Prostate gland (tissue), 2 donors: ENCODE data around the gene SVOP. TPM values are rescaled to one million over a fixed set of nuclear protein-coding genes. Genes with fewer than 3 reads are reported as not detected.

Experiments
- DNase-seq: peaks from one replicate; pipeline ENCODE4 v3.0.0-alpha.2; 2019; ENCODE audit warnings: low spot score
- H3K27ac ChIP-seq, 2 donors: fragments of 200-600 bp; sonication (generic); 2 replicates each; pipeline ENCODE4 v1.5.1; 2017 to 2019
- H3K27me3 ChIP-seq: fragments of 200-600 bp; sonication (generic); replicated peaks from 2 replicates; pipeline ENCODE4 v1.5.1; 2019; ENCODE audit not compliant: insufficient read depth
- H3K36me3 ChIP-seq, 2 donors: fragments of 200-600 bp; sonication (generic); 1 replicate in 1 of 2; 2 replicates in 1 of 2; pipeline versions ENCODE4 v1.5.1 to v1.8.1; 2017 to 2019
- H3K4me1 ChIP-seq: fragments of 200-600 bp; sonication (generic); replicated peaks from 2 replicates; pipeline ENCODE4 v1.5.1; 2019
- H3K4me3 ChIP-seq, 2 donors: fragments of 200-600 bp; sonication (generic); 2 replicates each; pipeline ENCODE4 v1.5.1; 2017 to 2019
- H3K9me3 ChIP-seq: fragments of 200-600 bp; sonication (generic); 2 replicates; pipeline ENCODE4 v1.5.1; 2017
- POLR2A ChIP-seq: fragments of 450-650 bp; IDR thresholded peaks from one replicate; pipeline ENCODE4 v1.6.1; 2016; ENCODE audit warnings: antibody characterized with exemption, mild to moderate bottlenecking
- POLR2AphosphoS5 ChIP-seq: sonication (generic); formaldehyde crosslinking; IDR thresholded peaks from one replicate; pipeline ENCODE4 v1.6.1; 2017; ENCODE audit warnings: antibody characterized with exemption
- WGBS: methylation state at CpG from one replicate; pipeline ENCODE4 v1.1.5; 2018; 5-methylcytosine and 5-hydroxymethylcytosine counted together
- intact Hi-C: fragments of 100-400 bp; cut with DNase I; formaldehyde crosslinking; loops from one replicate; pipeline ENCODE4 v1.14.2; 2022
- total RNA-seq, 2 donors: library from RNA; depleted of rRNA; stranded (reverse); fragments of >200 nt; gene quantifications; one replicate each; pipeline ENCODE4 v1.1.0, GENCODE V29; 2016
- TF ChIP-seq, protein P1 (sequence below), 4 experiments: fragments of 200-600 bp in 2 of 4; fragments of 450-650 bp in 2 of 4; sonication (generic) in 2 of 4; IDR thresholded peaks; 1 replicate in 3 of 4; 2 replicates in 1 of 4; pipeline ENCODE4 v1.5.1; 2016 to 2019; ENCODE audit warnings: antibody characterized with exemption in 4 of 4, mild to moderate bottlenecking in 2 of 4, moderate library complexity in 2 of 4

The SVOP gene
- total RNA-seq, 2 donors from 2014 or later, result 0.06 TPM; not detected in 1

- no peak for DNase-seq
- no peaks in the 10 kb centered on the region for H3K27me3 ChIP-seq
Measured at GRCh38 chr12:109016016-109016415, 4.9 kb downstream of the SVOP start.

DNA sequence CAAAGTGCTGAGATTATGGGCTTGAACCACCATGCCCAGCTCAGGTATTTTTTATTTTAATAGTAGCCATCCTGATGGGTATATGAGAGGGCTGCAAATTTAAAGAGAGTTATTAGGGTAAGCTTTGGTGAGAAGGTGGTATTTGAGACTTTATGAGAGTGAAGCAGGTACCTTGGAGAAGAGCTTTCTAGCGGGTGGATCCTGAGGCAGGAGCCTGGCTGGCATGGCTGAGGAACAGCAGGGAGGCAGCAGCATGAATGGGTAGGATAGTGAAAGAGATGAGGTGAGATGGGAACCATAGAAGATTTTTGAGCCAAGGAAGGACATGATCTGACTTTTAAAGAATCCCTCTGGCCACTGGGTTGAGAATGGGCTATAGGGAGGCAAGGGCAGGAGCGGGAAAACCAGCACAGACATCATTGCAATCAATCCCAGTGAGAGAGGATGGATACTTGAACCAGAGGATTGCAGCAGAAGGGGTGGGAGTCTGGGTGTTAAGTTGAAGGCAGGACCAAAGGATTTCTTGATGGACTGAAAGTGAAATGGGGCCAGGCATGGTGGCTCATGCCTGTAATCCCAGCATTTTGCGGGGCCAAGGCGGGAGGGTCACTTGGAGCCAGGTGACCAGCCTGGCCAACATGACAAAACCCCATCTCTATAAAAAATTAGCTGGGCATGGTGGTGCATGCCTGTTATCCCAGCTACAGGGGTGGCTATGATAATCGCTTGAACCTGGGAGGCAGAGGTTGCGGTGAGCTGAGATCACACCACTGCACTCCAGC is 5.7 kb downstream of the SVOP start:
- intact Hi-C loops, result no loop called here
- no peaks in the 10 kb centered on the region for H3K27me3 ChIP-seq
- no peak for TF ChIP-seq POLR2A
- TF ChIP-seq POLR2AphosphoS5, result no peak
- TF ChIP-seq, protein P1, sequence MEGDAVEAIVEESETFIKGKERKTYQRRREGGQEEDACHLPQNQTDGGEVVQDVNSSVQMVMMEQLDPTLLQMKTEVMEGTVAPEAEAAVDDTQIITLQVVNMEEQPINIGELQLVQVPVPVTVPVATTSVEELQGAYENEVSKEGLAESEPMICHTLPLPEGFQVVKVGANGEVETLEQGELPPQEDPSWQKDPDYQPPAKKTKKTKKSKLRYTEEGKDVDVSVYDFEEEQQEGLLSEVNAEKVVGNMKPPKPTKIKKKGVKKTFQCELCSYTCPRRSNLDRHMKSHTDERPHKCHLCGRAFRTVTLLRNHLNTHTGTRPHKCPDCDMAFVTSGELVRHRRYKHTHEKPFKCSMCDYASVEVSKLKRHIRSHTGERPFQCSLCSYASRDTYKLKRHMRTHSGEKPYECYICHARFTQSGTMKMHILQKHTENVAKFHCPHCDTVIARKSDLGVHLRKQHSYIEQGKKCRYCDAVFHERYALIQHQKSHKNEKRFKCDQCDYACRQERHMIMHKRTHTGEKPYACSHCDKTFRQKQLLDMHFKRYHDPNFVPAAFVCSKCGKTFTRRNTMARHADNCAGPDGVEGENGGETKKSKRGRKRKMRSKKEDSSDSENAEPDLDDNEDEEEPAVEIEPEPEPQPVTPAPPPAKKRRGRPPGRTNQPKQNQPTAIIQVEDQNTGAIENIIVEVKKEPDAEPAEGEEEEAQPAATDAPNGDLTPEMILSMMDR (IDR thresholded peaks at IDR 0.05), result no peak

More at GRCh38 chr12:109016016-109016415, 4.9 kb downstream of the SVOP start:
- Histone ChIP-seq H3K9me3 (no peaks in the 10 kb centered on the region), H3K36me3 (no peaks in the 10 kb centered on the region), H3K4me3 (no peak overlapping the region), H3K27ac (no peak overlapping the region), H3K4me1 (no peaks in the 10 kb centered on the region)
- WGBS, result 77% methylated on average over 8 of the region's 8 CpGs
- intact Hi-C loops, result no loop called here
- TF ChIP-seq, protein P1 (IDR thresholded peaks at IDR 0.05), result no peak
- TF ChIP-seq POLR2A (no peak), POLR2AphosphoS5 (no peak)

DNA sequence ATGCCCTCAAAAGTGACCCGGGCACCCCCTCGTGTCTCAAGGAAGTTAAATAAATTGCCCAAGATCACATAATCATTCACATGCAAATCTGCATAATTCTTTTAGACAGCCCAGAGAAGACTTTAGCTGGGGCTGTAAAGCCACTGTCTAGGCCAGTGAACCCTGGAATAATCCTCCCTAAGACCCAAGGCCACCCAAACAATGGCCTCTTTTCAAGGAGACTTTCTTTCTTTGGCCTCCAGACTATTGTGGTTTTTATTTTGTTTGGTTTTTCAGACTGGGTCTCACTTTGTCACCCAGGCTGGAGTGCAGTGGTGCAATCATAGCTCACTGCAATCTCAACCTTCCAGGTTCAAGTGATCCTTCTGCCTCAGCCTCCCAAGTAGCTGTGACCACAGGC is 10.6 kb downstream of the SVOP start:
- H3K9me3 ChIP-seq, result no peaks in the 10 kb centered on the region
- H3K4me3 ChIP-seq, result no peak overlapping the region
- intact Hi-C loops, result no loop called here
- H3K27ac ChIP-seq, result no peak overlapping the region
- H3K36me3 ChIP-seq, result no peaks in the 10 kb centered on the region
- no peaks in the 10 kb centered on the region for H3K27me3 ChIP-seq
- DNase-seq, result no peak
- TF ChIP-seq POLR2AphosphoS5, result no peak
- 84% methylated on average over 2 of the region's 2 CpGs for WGBS
- H3K4me1 ChIP-seq, result no peaks in the 10 kb centered on the region

More for the DNA sequence above, 5.7 kb downstream of the SVOP start:
- H3K4me3 ChIP-seq, result no peak overlapping the region
- no peaks in the 10 kb centered on the region for H3K4me1 ChIP-seq
- 86% methylated on average over 6 of the region's 6 CpGs for WGBS
- DNase-seq, result no peak
- H3K36me3 ChIP-seq, result no peaks in the 10 kb centered on the region
- H3K27ac ChIP-seq, result no peak overlapping the region
- H3K9me3 ChIP-seq, result no peaks in the 10 kb centered on the region

GRCh38 chr12:109009766-109010165 is 11.1 kb downstream of the SVOP start:
- no peaks in the 10 kb centered on the region for H3K9me3 ChIP-seq
- 93% methylated on average over 1 of the region's 1 CpG for WGBS
- H3K4me1 ChIP-seq, result no peaks in the 10 kb centered on the region

GRCh38 chr12:109004017-109004416 is 16.9 kb downstream of the SVOP start:
- DNase-seq, result no peak
- Histone ChIP-seq H3K27ac (no peak overlapping the region), H3K9me3 (no peaks in the 10 kb centered on the region), H3K27me3 (no peaks in the 10 kb centered on the region), H3K4me1 (no peaks in the 10 kb centered on the region), H3K36me3 (no peaks in the 10 kb centered on the region), H3K4me3 (no peak overlapping the region)
- TF ChIP-seq, protein P1 (IDR thresholded peaks at IDR 0.05), result no peak
- TF ChIP-seq POLR2A (no peak), POLR2AphosphoS5 (no peak)
- intact Hi-C loops, result no loop called here
- WGBS, result 71% methylated on average over 3 of the region's 3 CpGs

More at GRCh38 chr12:109009766-109010165, 11.1 kb downstream of the SVOP start:
- intact Hi-C loops, result no loop called here
- no peak for DNase-seq
- Histone ChIP-seq H3K27me3 (no peaks in the 10 kb centered on the region), H3K36me3 (no peaks in the 10 kb centered on the region), H3K4me3 (no peak overlapping the region), H3K27ac (no peak overlapping the region)
- TF ChIP-seq, protein P1 (IDR thresholded peaks at IDR 0.05), result no peak
- TF ChIP-seq POLR2A (no peak), POLR2AphosphoS5 (no peak)
